Esophagus muscularis mucosa (tissue), 4 donors: ENCODE results near the gene COQ7.

Source experiments
- CTCF ChIP-seq, 3 experiments: fragments of 200-600 bp in 2 of 3; fragments of 450-650 bp in 1 of 3; sonication (generic) in 2 of 3; IDR thresholded peaks; one replicate each; pipeline ENCODE4 v1.5.1; 2017 to 2019; ENCODE audit warnings: antibody characterized with exemption in 3 of 3, mild to moderate bottlenecking in 2 of 3, moderate library complexity in 1 of 3
- EP300 ChIP-seq: sonication (generic); formaldehyde crosslinking; IDR thresholded peaks from one replicate; pipeline ENCODE4 v1.6.1; 2017; ENCODE audit warnings: antibody characterized with exemption
- POLR2A ChIP-seq: fragments of 450-650 bp; IDR thresholded peaks from one replicate; pipeline ENCODE4 v1.6.1; 2017; ENCODE audit warnings: antibody characterized with exemption, moderate library complexity, mild to moderate bottlenecking, low read depth
- POLR2AphosphoS5 ChIP-seq, 2 donors: sonication (generic); formaldehyde crosslinking; IDR thresholded peaks; one replicate each; pipeline ENCODE4 v1.6.1; 2017; ENCODE audit warnings: antibody characterized with exemption in 2 of 2

- no peak for TF ChIP-seq POLR2AphosphoS5 (IDR thresholded peaks at IDR 0.05)
- TF ChIP-seq CTCF (IDR thresholded peaks at IDR 0.05) = no peak
- TF ChIP-seq POLR2A = no peak
- no peak for TF ChIP-seq EP300
These were observed 37.2 kb downstream of the COQ7 start for GRCh38 chr16:19104607-19105006.
